Measurements from ENCODE around the gene MEIOB. TPM values are rescaled to one million over a fixed set of nuclear protein-coding genes. Genes with fewer than 3 reads are reported as not detected.
"Not testable (repeated sequence)": the region's sequence is repeated elsewhere in the genome, so short reads cannot be mapped to it uniquely, and the experiment has no call there.

The MEIOB gene
- total RNA-seq, 1 donor from 2014 or later, result not detected

GRCh38 chr16:1810106-1810505 lies 61.9 kb downstream of the MEIOB start:
- Mint-ChIP-seq H3K27ac (no peak overlapping the region), H3K4me3 (no peak overlapping the region), H3K4me1 (no peaks in the 10 kb centered on the region), H3K36me3 (ENCODE audit: low read depth) (peaks cover 39% of the 10 kb centered on the region), H3K9me3 (no peaks in the 10 kb centered on the region), H3K27me3 (no peaks in the 10 kb centered on the region)
- ATAC-seq (ENCODE audit: low read depth) (no peak), DNase-seq (no peak)
- ChIA-PET POLR2A (no interaction called here), CTCF (no interaction called here)
- intact Hi-C loops (cut with micrococcal nuclease), result no loop called here
- TF ChIP-seq CTCF (IDR thresholded peaks at IDR 0.05), result no peak

- no peaks in the 10 kb centered on the region for H3K9me3 Mint-ChIP-seq
- TF ChIP-seq CTCF (IDR thresholded peaks at IDR 0.05), result no peak
- no peak for ATAC-seq (ENCODE audit: low read depth)
- DNase-seq, result no peak
- POLR2A ChIA-PET, result no interaction called here
- no peak overlapping the region for H3K4me3 Mint-ChIP-seq
- CTCF ChIA-PET, result no interaction called here
- peaks cover 38% of the 10 kb centered on the region for H3K36me3 Mint-ChIP-seq (ENCODE audit: low read depth)
- no peaks in the 10 kb centered on the region for H3K4me1 Mint-ChIP-seq
- no peaks in the 10 kb centered on the region for H3K27me3 Mint-ChIP-seq
- intact Hi-C loops (cut with micrococcal nuclease), result no loop called here
- H3K27ac Mint-ChIP-seq, result no peak overlapping the region
Measured at GRCh38 chr16:1809281-1809801, 62.6 kb downstream of the MEIOB start.

- POLR2A ChIA-PET, result interaction anchor here (0.5 kb wide), 1 partner anchor 26 kb away, joined by 3 read pairs; no protein-coding TSS in a partner anchor
- intact Hi-C loops (cut with micrococcal nuclease), result no loop called here
- no peaks in the 10 kb centered on the region for H3K27me3 Mint-ChIP-seq
- H3K27ac Mint-ChIP-seq, result no peak overlapping the region
- no peaks in the 10 kb centered on the region for H3K4me1 Mint-ChIP-seq
- ATAC-seq (ENCODE audit: low read depth), result no peak
- DNase-seq, result no peak
- H3K9me3 Mint-ChIP-seq, result no peaks in the 10 kb centered on the region
- no peak overlapping the region for H3K4me3 Mint-ChIP-seq
- no peak for TF ChIP-seq CTCF (IDR thresholded peaks at IDR 0.05)
- H3K36me3 Mint-ChIP-seq (ENCODE audit: low read depth), result peaks cover 34% of the 10 kb centered on the region
- CTCF ChIA-PET, result no interaction called here
Measured at GRCh38 chr16:1808691-1809090, 63.3 kb downstream of the MEIOB start.

- intact Hi-C loops (cut with micrococcal nuclease), result no loop called here
- ATAC-seq (ENCODE audit: low read depth) (no peak), DNase-seq (no peak)
- no peaks in the 10 kb centered on the region for H3K9me3 Mint-ChIP-seq
- POLR2A ChIA-PET, result no interaction called here
- no peak overlapping the region for H3K4me3 Mint-ChIP-seq
- H3K36me3 Mint-ChIP-seq (ENCODE audit: low read depth), result peaks cover 26% of the 10 kb centered on the region
- CTCF ChIA-PET, result no interaction called here
- no peaks in the 10 kb centered on the region for H3K4me1 Mint-ChIP-seq
- no peaks in the 10 kb centered on the region for H3K27me3 Mint-ChIP-seq
- no peak for TF ChIP-seq CTCF (IDR thresholded peaks at IDR 0.05)
- no peak overlapping the region for H3K27ac Mint-ChIP-seq
Measured at GRCh38 chr16:1807626-1808025, 64.3 kb downstream of the MEIOB start.

- ChIA-PET POLR2A (no interaction called here), CTCF (no interaction called here)
- no peak for ATAC-seq (ENCODE audit: low read depth)
- Mint-ChIP-seq H3K9me3 (peaks cover 6% of the 10 kb centered on the region), H3K4me3 (no peak overlapping the region), H3K27ac (no peak overlapping the region), H3K27me3 (no peaks in the 10 kb centered on the region), H3K4me1 (no peaks in the 10 kb centered on the region), H3K36me3 (ENCODE audit: low read depth) (peaks cover 7% of the 10 kb centered on the region)
- no peak for TF ChIP-seq CTCF (IDR thresholded peaks at IDR 0.05)
- DNase-seq, result no peak
- intact Hi-C loops (cut with micrococcal nuclease), result no loop called here
Measured at GRCh38 chr16:1800701-1801100, 71.3 kb downstream of the MEIOB start.

- intact Hi-C loops (cut with micrococcal nuclease), result not testable (repeated sequence)
Measured at GRCh38 chr16:1799263-1799662, 72.7 kb downstream of the MEIOB start.

More at GRCh38 chr16:1799263-1799662, 72.7 kb downstream of the MEIOB start:
- DNase-seq; H3K27me3 Mint-ChIP-seq; ATAC-seq (ENCODE audit: low read depth); CTCF ChIA-PET; H3K4me3 Mint-ChIP-seq; POLR2A ChIA-PET; H3K4me1 Mint-ChIP-seq; H3K36me3 Mint-ChIP-seq (ENCODE audit: low read depth); H3K27ac Mint-ChIP-seq; H3K9me3 Mint-ChIP-seq: not testable (repeated sequence)

All from activated B cell treated with CpG ODN at 0.5 μM for 24 hours (primary cell).